ENCODE measurements around the gene DNMT3L. TPM values are rescaled to one million over a fixed set of nuclear protein-coding genes. Genes with fewer than 3 reads are reported as not detected.
"Not testable (repeated sequence)": the region's sequence is repeated elsewhere in the genome, so short reads cannot be mapped to it uniquely, and the experiment has no call there.

The DNMT3L gene
- polyA plus RNA-seq, 12 donors = 0.26 TPM; not detected in 11

DNA sequence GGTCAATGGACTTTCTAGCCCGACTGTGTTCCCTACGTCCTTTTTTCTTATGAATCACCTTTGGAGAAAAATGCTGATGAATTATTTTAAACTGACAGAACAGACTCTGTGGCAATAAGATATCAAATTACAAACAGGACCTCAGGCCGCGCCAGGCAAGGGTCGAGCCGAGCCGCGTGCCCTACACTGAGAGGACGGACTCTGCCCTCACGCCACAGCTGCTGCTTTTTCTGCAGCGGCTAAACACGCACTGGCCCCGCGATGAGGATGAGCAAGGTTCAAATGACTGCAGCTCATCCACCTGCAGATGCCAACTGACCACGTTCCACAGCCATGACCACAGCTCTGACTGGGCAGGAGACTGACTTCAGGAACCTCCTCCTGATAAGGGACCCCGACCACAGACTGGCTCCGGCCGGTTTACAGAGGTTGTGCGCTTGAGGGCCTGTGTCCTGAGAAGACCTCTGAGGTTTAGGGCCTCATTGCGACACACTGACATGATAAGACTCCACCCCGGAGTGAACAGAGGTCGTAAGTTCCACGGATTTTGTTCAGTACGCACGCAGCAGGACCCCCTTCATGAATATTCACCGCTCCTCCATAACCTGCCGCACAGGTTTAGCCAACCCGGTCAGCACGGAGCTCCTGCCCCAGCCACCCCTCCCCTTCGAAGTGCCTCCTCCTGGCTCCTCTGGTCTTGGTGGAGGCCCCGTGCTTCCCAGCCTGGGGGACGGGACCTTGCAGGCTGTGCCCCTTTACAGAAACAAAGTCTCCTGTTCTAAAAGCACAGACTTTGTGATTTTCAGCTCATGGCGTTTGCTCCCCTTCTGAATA is 12.3 kb downstream of the DNMT3L start:
- not testable (repeated sequence) for DNase-seq

DNA sequence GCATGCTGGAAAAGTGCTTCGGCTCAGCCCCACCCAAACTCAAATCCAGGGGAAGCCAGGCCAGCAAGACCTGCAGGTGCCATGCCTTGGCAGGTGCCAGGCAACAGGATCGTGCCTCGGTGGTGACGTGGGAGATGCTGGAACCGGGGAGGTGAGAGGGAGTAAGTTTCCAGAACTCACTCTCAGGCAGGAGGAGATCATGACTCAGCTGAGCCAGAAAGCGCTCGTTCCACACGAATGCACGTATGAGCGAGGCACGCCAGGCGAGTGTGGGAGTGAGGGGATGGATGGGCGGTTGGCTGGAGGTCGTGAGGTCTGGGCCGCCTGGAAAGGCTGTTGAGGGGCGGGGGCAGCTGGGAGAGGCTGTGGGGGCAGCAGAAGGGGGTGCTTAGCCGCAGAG is 13.8 kb downstream of the DNMT3L start:
- not testable (repeated sequence) for DNase-seq

DNA sequence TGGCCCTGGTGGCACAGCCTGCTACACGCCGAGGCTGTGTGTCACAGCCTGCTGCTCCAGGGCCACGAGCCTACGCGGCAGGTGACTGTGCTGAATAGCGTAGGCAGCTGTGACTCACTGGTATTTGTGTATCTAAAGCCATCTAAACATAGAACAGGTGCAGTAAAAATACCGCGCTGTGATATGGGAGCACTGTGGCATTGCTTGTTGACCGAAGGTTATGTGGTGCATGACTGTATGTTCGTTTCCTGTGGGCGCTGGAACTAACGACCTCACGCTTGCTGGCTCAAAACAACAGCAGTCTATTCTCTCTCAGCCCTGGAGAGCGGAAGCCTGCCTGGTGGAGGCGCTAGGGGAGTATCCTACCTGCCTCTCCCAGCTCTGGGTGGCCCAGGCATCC is 17.7 kb downstream of the DNMT3L start:
- not testable (repeated sequence) for DNase-seq

DNA sequence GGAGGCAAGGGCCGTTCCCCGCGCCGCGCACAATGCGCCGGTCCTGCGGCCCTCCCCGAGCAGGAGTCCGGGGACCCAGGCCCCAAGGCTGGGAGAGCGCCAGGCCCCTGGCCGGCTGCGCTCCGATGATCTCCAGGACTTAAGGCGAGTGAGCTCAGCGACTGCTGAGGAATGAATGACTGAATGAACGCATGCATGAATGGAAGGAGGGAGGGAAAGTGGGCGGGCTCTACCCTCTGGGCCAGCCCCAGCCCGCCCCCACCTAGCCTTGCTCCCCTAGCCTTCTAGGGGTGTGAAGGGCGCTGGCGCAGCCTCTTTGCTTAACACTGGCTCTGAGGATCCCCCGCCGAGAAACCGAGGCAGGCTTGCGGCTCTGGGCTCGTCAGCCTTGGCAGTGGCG is 20.4 kb downstream of the DNMT3L start:
- not testable (repeated sequence) for DNase-seq

DNA sequence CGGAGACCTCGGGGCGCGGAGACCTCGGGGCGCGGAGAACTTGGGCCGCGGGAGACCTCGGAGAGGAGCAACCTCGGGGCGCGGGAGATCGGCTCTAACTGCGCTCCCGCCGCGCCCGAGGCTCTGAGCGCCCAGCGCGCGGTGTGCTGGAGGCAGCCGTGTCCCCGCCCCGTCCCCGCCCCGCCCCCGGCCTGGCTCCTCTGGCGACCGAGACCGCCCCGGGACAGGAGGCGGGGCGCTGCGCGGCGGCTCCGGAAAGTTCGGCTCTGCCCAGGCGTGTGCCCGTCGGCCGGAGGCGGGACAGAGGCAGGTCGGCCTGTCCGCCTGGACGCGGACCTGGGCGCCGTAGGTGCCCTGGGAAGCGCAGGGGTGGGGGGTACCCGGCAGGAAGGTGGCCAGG is 20.9 kb downstream of the DNMT3L start, which contains the start of gene ICOSLG:
Gene ICOSLG, minus strand, starts transcription at position 102 of the 400 bp plus-strand sequence. CDS start 126 bp downstream, outside the sequence.
- DNase-seq = not testable (repeated sequence)

DNA sequence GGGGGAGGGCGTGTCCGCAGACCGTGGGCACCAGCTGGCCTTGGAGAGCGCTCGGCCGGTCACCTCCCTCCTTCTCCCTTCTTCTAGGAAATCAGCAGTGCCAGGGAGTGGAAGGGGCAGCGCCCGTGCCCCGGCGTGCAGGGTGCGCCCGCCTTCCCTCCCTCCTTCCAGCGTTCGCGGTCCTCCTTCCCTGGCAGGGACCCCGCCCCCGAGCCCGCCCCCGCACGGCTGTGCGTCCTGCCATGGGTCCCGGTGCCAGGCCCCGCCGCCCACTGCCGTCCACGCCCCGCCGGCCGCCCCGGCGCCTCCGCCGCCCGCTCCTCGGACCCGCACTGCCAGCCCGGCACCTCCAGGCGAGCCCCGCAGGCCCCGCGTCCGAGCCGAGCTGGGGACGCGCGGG is 21.3 kb downstream of the DNMT3L start:
- not testable (repeated sequence) for DNase-seq

DNA sequence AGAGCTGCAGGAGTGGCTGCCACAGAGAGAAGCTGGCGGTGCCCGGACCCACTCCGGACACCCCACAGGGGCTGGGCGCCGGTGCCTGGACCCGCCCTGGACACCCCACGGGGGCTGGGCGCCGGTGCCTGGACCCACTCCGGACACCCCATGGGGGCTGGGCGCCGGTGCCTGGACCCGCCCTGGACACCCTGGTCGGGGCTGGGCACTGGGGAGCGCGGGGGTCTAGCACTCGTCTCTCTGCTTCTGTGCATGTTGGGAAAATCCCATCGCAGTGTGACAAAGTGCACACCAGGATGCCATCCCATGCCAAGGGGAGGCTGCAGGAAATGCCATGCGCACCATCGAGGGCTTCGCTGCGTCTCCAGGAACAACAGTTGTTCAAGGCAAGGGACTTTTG is 32.1 kb downstream of the DNMT3L start:
- not testable (repeated sequence) for DNase-seq

DNA sequence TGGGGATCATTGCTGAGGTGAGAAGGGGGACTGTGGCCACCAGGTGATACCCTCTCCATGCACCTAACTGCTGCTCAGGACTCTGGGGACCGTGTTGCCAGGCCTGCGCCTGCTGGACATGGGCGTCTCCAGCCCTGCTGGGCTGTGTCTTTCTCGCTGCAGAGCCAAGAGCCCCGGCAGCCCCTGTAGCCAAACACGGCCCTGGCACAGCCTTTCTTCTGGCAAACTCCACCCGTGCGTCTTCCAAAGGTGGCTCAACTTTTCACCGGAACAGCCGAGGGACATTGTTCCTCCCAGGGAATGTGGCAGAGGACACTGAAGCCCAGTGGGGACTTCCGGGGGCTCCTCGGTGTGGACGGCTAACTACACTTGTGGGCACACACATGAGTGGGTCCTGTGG is 33.6 kb downstream of the DNMT3L start:
- not testable (repeated sequence) for DNase-seq

DNA sequence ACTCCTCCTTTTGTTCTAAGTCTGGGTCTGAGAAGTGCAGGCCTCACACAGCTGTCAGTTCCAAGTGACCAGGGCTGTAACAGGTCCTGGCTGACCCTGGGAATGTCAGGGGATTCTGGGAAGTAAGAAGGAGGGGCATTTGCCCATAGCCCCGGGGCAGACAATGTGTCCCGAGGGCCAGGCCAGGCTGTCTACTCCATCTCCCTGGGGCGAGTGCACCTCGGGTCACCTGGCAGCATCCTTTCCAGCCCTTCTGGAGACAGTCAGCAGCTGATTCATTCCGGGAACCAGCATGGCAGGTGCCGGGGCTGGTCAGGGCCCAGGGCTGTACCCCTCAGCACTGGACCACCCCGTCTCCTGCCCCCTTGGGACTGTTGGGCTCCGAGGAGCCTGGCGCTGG is 34.1 kb downstream of the DNMT3L start:
- DNase-seq = not testable (repeated sequence)

DNA sequence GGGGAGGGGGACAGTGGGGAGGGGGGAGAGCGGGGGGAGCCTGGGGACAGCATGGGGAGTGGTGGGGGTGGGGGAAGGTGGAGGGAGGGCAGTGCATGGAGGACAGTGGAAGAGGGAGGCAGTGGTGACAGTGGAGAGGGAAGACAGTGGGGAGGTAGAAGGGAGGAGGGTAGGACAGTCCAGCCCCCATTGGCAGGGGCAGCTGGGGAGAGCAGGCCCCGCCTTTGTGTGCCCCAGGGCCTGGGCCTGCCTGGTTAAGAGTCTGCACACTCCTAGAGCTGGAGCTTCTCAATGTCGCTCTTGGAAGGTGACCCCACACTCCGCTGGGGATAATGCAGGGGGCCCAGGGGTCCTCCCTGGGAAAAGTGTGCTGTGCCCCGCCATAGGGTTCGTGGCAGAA is 36.1 kb downstream of the DNMT3L start:
- DNase-seq = not testable (repeated sequence)

DNA sequence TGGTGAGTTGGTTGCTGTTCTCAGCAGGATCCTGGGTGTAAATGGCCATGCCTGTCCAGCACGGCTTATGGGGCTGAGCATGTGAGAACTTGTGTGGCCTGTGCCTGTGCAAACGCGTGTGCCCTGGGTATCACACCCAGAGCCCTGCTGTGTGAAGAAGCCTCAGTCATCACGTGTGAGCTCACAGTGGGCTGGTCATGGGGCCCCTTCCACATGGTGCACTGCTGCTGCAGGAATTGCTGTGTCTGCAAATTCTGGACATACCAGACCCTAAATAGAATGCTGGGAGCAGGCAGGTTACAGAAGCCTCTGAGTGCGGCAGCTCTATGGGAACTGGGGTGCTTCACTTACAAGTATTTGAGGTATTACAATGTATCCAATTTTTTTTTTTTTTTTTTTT is 38.4 kb downstream of the DNMT3L start:
- not testable (repeated sequence) for DNase-seq

DNA sequence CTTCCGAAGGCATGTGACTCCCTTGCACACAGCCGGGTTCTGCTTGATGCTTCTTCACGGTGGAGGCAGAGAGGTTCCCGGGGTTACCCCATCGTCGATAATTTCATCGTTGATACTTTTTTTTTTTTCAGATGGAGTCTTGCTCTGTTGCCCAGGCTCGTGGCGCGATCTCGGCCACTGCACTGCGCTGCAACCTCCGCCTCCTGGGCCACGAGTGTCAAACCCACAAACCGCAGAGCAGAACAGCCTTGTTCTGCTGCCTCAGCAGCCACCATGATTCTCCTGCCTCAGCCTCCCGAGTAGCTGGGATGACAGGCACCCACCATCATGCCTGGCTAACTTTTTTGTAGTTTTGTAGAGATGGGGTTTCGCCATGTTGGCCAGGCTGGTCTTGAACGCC is 41.0 kb downstream of the DNMT3L start:
- DNase-seq = not testable (repeated sequence)

DNA sequence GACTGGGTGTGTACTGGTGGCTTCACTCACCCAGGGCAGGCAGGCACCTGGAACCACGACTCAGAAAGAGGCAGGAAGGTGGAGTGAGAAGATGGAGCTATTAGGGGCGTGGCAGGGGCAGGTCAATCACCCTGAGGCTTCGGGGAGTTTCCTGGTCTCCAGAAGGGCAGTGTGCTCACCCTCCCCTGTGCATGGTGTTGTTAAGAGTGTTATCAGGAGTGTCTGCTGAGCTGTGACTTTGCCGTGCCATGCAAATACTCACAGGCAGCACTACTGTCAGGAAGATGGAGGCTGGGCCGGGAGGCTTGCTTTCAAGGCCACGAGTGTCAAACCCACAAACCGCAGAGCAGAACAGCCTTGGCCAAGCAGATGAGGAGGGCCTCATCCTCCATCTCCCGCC is 43.2 kb downstream of the DNMT3L start:
- not testable (repeated sequence) for DNase-seq

DNA sequence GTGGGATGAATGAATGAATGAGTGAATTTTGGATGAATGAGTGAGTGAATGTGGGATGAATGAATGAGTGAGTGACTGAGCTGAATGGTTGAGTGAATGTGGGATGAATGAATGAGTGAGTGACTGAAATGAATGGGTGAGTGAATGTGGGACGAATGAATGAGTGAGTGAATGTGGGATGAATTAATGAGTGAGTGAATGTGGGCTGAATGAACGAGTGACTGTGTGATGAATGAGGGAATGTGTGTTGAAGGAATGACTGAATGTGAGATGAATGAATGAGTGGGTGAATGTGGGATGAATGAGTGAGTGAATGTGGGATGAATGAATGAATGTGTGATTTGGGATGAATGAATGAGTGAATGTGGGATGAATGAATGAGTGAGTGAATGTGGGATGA is 49.7 kb downstream of the DNMT3L start:
- DNase-seq = not testable (repeated sequence)

DNA sequence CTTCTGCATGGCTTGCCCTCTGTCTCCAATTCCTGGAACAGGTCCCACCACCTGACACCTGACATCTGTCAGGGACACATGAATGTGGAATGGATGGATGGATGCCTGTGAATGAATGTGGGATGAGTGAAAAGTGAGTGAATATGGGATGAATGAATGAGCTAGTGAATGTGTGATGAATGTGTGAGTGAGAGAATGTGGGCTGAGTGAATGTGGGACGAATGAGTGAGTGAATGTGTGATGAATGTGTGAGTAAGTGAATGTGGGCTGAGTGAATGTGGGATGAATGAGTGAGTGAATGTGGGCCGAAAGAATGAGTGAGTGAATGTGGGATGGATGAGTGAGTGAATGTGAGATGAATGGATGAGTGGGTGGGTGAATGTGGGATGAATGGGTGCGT is 50.1 kb downstream of the DNMT3L start:
- not testable (repeated sequence) for DNase-seq

DNA sequence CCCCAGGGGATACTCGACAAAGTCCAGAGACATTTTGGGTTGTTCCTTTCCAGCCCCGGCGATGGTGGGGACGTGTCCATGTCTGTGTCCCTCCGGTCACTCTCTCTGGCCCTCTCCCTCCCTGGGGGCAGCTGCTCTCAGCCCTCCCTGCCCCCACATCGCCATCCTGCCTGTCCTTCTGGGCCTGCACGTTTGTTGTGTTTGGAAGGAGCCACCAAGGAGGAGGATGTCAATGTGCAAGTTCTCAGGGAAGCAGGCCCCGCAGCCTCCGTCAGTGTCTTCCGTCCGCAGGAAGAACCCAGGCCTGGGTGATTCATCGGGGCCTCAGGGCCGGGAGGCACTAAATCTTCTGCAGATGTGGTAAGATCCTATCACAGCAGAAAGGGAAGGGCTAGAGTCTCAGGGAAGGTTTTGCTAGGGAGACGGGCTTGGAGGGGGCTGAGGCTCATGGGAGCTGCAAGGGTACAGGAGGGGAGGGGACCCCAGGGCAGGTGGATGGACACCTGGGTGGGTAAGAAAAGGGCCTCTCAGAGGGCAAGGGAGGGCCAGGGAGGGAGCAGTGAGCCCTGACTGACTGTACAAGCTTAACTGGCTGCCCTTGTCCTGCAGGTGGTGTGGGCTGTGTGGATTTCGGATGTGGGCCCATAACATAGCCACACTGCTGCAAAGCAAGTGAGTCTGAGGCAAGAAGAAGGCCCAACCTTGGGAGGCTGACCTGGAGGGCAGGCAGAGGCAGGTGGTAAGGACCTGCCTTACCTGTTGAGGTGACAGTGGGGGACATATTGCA is 53.6 kb downstream of the DNMT3L start:
- not testable (repeated sequence) for DNase-seq

DNA sequence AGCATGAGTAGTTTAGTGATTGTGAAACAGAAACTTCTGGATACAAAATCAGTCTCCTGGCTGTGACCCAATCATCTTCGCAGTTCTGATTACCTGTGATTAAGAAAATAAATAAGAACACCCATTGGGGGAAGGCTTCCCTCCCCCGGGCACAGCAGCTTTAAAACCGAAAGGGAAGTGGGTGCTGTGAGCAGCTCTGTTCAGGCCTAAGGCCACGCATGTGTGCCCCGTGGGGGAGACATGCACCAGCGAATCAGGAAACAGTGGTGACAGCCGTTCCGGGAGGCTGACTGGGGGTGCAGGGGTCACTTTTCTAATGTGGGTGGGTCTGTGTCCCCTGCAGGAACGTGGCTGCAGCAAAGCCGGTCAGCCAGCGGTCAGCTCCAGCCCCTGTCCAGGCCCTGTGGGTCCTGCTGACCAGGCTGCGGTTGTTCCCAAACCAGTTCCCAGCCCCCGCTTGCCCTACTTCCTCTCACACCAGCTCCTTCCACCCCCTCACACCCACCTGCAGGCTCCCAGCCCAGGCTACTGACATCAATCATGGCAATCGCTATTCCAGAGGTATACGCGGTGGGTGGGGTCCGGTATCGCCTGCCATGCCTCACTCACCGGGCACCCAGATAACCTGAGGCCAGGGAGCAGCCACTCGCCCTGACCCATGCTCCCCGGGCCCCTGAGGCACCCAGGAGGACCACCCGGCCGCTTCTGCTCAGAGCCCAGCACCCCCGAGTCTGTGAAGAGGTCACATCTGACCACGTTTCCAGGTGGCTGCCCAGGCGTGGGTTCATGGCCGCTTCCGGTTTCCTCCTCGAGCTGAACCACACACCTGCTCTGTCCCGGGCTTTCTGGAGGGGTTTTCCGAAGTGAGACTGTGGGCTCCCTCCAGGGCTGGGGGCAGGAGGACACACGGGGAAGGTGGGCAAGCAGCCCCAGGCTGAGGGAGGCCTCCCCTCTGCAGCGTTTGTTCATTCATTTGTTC is 54.7 kb downstream of the DNMT3L start:
- DNase-seq = not testable (repeated sequence)

DNA sequence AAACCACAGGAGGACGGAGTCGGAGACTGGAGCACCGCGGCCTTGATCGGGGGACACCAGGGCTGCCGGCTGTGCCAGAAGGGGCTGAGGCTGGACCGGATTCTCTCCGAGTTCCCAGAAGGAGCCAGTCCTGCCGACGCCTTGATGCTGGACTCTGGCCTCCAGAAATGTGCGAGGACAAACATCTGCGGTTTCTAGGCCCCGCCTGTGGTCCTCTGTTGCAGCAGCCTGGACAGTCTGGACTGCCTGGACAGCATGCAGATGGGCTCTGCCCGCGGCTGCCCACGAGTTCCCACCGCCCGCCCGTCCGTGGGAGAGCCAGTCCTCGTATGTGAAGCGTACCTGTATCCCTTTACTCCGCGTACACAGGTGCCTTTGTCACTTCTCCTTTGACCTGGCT is 55.5 kb downstream of the DNMT3L start:
- DNase-seq = not testable (repeated sequence)

DNA sequence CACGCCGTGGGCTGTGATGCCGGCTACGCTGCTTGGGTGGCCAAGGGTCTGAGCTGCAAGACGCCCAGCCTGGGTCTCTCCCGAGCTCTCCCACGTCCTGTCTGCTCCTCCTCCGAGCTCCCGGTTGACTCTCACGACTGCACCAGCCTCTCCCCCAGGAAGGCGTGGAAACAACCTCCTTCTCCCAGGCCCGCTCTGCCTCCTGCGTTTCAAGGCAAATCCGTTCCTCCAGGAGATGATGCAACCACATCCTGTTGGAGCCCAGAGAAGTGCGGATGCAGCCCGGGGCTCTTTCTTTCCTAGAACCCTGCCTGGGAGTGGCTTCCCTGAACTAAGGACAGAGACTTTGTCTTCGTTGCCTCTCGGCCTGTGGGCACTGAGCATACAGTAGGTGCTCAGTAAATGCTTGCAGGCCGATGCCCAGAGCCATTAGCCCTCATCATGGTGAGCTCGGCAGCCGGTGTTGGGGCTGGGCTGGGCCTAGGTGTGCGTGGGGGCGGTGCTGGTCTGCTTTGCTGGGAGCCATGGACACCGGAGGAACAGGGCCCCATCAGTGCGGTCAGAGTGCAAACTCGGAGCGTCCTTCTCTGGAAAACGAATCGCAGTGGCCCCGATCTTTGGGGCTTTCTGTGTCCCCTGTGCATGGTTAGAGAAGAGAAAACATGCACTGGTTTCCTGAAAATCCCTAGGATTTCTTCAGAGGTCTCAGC is 59.0 kb downstream of the DNMT3L start:
- not testable (repeated sequence) for DNase-seq

DNA sequence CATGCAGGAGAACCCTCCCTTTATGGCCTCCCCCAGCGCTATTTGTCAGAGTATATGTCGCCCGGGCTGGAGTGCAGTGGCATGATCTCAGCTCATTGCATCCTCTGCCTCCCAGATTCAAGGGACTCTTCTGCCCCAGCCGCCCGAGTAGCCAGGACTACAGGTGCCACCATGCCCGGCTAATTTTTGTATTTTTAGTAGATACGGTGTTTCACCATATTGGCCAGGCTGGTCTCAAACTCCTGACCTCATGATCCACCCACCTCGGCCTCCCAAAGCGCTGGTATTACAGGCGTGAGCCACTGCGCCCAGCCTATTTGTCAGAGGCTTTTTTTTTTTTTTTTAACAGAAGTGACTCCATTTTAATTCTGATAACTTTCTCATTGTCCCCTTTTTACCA is 61.7 kb downstream of the DNMT3L start:
- not testable (repeated sequence) for DNase-seq

DNA sequence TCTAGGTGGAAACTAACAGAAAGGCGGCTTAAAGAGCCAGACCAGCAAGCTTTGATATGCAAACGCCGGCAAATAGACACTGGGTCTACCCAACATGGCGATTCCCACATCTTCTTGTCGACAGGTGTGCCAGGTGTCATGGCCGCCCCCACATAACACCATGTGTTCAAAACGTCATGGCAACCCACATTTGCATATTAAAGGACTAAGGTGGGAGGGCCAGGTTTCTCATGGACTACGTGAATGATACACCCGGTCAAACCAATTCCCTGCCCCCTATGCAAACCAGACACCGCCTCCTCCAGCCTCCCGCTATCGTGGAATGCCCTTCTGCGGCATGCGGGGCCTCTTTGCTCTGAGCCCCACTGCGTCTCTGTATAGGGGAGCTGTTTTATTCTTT is 62.2 kb downstream of the DNMT3L start:
- DNase-seq = no peak

Data from muscle of arm (tissue), 12 donors.